ENCODE data around the gene AKAP13. TPM values are rescaled to one million over a fixed set of nuclear protein-coding genes. Genes with fewer than 3 reads are reported as not detected.
A peak's percentile ranks its signal among the peaks of the same experiment; 100 is the strongest.

AKAP13 gene
- total and polyA plus RNA-seq, 7 donors, result 18.2 to 126 (median 93.7) TPM

- DNase-seq (no peak), ATAC-seq (no peak)
- Histone ChIP-seq H3K9me3 (no peaks in the 10 kb centered on the region), H3K36me3 (ENCODE audit: insufficient read depth in 1 of 2, low read depth in 1 of 2) (peaks cover 0 to 6% of the 10 kb centered on the region in 2 donors), H3K4me1 (no peaks in the 10 kb centered on the region), H3K4me3 (no peak overlapping the region), H3K27me3 (ENCODE audit: insufficient read depth in 3 of 3, low read length in 2 of 3) (no peaks in the 10 kb centered on the region), H3K27ac (no peak overlapping the region)
- TF ChIP-seq CTCF (IDR thresholded peaks at IDR 0.05), result no peak
- 82 to 93% (median 90%) methylated on average over 3 of the region's 3 CpGs for WGBS, 3 donors
- intact Hi-C loops (cut with DNase I), result loop anchor here in 1 of 2 donors (5.0 kb wide), 1 partner anchor 52 kb away; no protein-coding TSS in a partner anchor
Observed at GRCh38 chr15:85520650-85521049, 140.2 kb downstream of the AKAP13 start.

- DNase-seq (no peak), ATAC-seq (no peak)
- Histone ChIP-seq H3K4me3 (no peak overlapping the region), H3K36me3 (ENCODE audit: insufficient read depth in 1 of 2, low read depth in 1 of 2) (peaks cover 0 to 6% of the 10 kb centered on the region in 2 donors), H3K27ac (no peak overlapping the region), H3K27me3 (ENCODE audit: insufficient read depth in 3 of 3, low read length in 2 of 3) (no peaks in the 10 kb centered on the region), H3K9me3 (no peaks in the 10 kb centered on the region), H3K4me1 (peaks cover 3% of the 10 kb centered on the region)
- intact Hi-C loops (cut with DNase I), result loop anchor here in 1 of 2 donors (5.0 kb wide), 1 partner anchor 49 kb away; no protein-coding TSS in a partner anchor
- WGBS, 3 donors, result 90 to 94% (median 92%) methylated on average over 4 of the region's 4 CpGs
- no peak for TF ChIP-seq CTCF (IDR thresholded peaks at IDR 0.05)
Observed at GRCh38 chr15:85523530-85523929, 143.1 kb downstream of the AKAP13 start.

GRCh38 chr15:85525755-85526154 lies 145.4 kb downstream of the AKAP13 start:
- no peak for TF ChIP-seq CTCF (IDR thresholded peaks at IDR 0.05)
- no peak overlapping the region for H3K27ac ChIP-seq

GRCh38 chr15:85527895-85528294 lies 147.5 kb downstream of the AKAP13 start:
- H3K4me1 ChIP-seq, result peaks cover 3% of the 10 kb centered on the region

More at GRCh38 chr15:85525755-85526154, 145.4 kb downstream of the AKAP13 start:
- Histone ChIP-seq H3K4me3 (no peak overlapping the region), H3K9me3 (no peaks in the 10 kb centered on the region), H3K27me3 (ENCODE audit: insufficient read depth in 3 of 3, low read length in 2 of 3) (no peaks in the 10 kb centered on the region), H3K4me1 (peaks cover 3% of the 10 kb centered on the region), H3K36me3 (ENCODE audit: insufficient read depth in 1 of 2, low read depth in 1 of 2) (peaks cover 0 to 6% of the 10 kb centered on the region in 2 donors)
- ATAC-seq, result no peak
- DNase-seq, result no peak
- intact Hi-C loops (cut with DNase I), result no loop called here

More at GRCh38 chr15:85527895-85528294, 147.5 kb downstream of the AKAP13 start:
- intact Hi-C loops (cut with DNase I), result no loop called here
- peak in 1 of 4 donors; percentile 49 for ATAC-seq
- H3K4me3 ChIP-seq, result no peak overlapping the region
- WGBS, 3 donors, result 41 to 63% (median 60%) methylated on average over 3 of the region's 3 CpGs
- H3K9me3 ChIP-seq, result no peaks in the 10 kb centered on the region
- no peak overlapping the region for H3K27ac ChIP-seq
- DNase-seq, result no peak
- no peak for TF ChIP-seq CTCF (IDR thresholded peaks at IDR 0.05)
- H3K36me3 ChIP-seq (ENCODE audit: insufficient read depth in 1 of 2, low read depth in 1 of 2), result no peaks in the 10 kb centered on the region
- H3K27me3 ChIP-seq (ENCODE audit: insufficient read depth in 3 of 3, low read length in 2 of 3), result no peaks in the 10 kb centered on the region
